ENCODE measurements around the gene ASCC2. TPM values are rescaled to one million over a fixed set of nuclear protein-coding genes. Genes with fewer than 3 reads are reported as not detected.

Gene ASCC2
- total and polyA plus RNA-seq, 12 donors: 26.6 to 87.0 (median 33.5) TPM

DNA sequence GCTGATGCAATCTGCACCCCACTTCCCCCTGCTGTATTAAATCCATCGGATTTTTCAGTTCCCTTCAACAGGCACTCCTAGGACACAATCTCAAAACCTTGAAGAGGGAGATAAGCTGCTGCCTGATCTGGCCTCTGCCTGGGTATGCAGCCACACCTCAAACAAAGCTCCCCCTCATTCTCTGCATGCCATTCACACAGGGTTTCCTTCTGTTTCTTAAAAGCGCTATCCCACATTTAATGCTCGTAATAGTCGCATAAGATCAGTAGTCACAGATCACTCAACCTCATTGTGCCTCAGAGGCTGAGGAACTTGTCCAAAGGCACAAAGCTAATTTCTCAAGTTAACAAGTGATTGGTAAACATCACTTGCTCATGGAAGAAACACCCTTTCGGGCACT lies 36.9 kb downstream of the ASCC2 start:
- peaks cover 11 to 50% (median 32%) of the 10 kb centered on the region in 9 donors for H3K4me1 ChIP-seq
- TF ChIP-seq, protein P1, sequence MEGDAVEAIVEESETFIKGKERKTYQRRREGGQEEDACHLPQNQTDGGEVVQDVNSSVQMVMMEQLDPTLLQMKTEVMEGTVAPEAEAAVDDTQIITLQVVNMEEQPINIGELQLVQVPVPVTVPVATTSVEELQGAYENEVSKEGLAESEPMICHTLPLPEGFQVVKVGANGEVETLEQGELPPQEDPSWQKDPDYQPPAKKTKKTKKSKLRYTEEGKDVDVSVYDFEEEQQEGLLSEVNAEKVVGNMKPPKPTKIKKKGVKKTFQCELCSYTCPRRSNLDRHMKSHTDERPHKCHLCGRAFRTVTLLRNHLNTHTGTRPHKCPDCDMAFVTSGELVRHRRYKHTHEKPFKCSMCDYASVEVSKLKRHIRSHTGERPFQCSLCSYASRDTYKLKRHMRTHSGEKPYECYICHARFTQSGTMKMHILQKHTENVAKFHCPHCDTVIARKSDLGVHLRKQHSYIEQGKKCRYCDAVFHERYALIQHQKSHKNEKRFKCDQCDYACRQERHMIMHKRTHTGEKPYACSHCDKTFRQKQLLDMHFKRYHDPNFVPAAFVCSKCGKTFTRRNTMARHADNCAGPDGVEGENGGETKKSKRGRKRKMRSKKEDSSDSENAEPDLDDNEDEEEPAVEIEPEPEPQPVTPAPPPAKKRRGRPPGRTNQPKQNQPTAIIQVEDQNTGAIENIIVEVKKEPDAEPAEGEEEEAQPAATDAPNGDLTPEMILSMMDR (IDR thresholded peaks at IDR 0.05): no peak
- ATAC-seq (no peak), DNase-seq (no peak)
- intact Hi-C loops (cut with DNase I): loop anchor here in 1 of 10 donors (10.0 kb wide), 1 partner anchor 204 kb away; no protein-coding TSS in a partner anchor
- no peaks in the 10 kb centered on the region for H3K9me3 ChIP-seq
- 62 to 71% methylated on average over 5 of the region's 5 CpGs for WGBS, 2 donors
- no peaks in the 10 kb centered on the region for H3K27me3 ChIP-seq
- peaks cover 0 to 96% (median 38%) of the 10 kb centered on the region in 9 donors for H3K36me3 ChIP-seq
- H3K27ac ChIP-seq: peak overlapping the region in 4 of 10 donors; percentile 19 to 87 (median 24)
- H3K4me3 ChIP-seq: no peak overlapping the region

DNA sequence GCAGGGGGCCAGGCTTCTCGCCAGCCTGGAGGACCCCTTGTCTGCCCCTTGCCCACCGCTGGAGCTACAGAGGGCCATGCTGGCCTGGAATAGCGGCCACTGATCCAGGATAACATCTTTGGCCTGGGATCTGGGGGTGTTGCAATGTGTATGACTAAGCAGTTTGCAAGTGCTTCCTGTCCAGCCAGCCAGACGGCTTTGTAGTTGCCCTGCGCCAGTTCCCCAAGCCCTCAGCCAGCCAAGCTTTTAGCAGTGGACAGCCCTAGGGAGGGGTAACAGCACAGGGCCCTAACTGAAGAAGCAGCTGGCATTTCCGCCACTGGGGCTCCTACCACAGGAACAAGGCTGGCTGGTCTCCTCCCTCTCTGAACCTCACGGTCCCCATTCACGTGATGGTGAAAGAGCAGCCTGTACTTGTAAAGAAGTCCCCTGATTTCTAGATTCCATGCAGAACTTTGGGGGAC lies 38.8 kb downstream of the ASCC2 start:
- 23 to 64% methylated on average over 8 of the region's 8 CpGs for WGBS, 2 donors
- no peaks in the 10 kb centered on the region for H3K9me3 ChIP-seq
- peak overlapping the region; percentile 52 to 94 (median 82) for H3K27ac ChIP-seq
- no peaks in the 10 kb centered on the region for H3K27me3 ChIP-seq
- H3K4me1 ChIP-seq: peaks cover 11 to 49% (median 32%) of the 10 kb centered on the region in 9 donors
- intact Hi-C loops (cut with DNase I): loop anchor here in 1 of 10 donors (2.0 kb wide), 1 partner anchor 18 kb away; no protein-coding TSS in a partner anchor
- peaks cover 0 to 96% (median 27%) of the 10 kb centered on the region in 9 donors for H3K36me3 ChIP-seq
- DNase-seq: peak; percentile 84 to 90
- H3K4me3 ChIP-seq: peak overlapping the region in 4 of 10 donors; percentile 10 to 18 (median 16)
- peak; percentile 95 to 98 (median 97) for ATAC-seq
- TF ChIP-seq, protein P1 (IDR thresholded peaks at IDR 0.05): peak in 3 of 9 donors; percentile 21 to 30 (median 24)

DNA sequence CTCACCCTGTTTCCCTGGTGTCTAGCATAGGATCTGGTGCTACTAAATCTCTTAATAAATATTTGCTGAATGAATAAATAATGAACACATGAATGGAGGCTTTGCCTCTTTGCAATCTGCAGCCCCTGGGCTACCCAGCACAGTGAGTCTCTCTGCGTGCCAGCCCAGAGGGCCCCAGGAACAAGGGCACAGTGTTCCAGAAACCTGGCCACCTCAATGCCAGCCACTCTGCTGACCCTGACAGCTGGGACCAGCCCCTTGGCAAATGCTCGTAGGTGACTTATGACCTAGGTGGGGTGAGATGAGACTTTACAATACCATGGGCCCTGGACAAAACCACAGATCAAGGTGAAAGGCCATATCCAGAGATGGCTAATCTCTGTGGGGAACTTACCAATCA lies 39.3 kb downstream of the ASCC2 start:
- Histone ChIP-seq H3K27me3 (no peaks in the 10 kb centered on the region), H3K4me1 (peaks cover 11 to 44% (median 32%) of the 10 kb centered on the region in 9 donors), H3K36me3 (peaks cover 0 to 94% (median 26%) of the 10 kb centered on the region in 9 donors), H3K27ac (peak overlapping the region; percentile 52 to 94 (median 82)), H3K9me3 (no peaks in the 10 kb centered on the region), H3K4me3 (peak overlapping the region in 4 of 10 donors; percentile 10 to 18 (median 16))
- WGBS, 2 donors: 57 to 98% methylated on average over 2 of the region's 2 CpGs
- ATAC-seq: peak; percentile 14 to 85 (median 55)
- TF ChIP-seq, protein P1 (IDR thresholded peaks at IDR 0.05): no peak
- intact Hi-C loops (cut with DNase I): loop anchor here in 1 of 10 donors (2.0 kb wide), 1 partner anchor 18 kb away; no protein-coding TSS in a partner anchor
- peak in 1 of 2 donors; percentile 36 for DNase-seq

DNA sequence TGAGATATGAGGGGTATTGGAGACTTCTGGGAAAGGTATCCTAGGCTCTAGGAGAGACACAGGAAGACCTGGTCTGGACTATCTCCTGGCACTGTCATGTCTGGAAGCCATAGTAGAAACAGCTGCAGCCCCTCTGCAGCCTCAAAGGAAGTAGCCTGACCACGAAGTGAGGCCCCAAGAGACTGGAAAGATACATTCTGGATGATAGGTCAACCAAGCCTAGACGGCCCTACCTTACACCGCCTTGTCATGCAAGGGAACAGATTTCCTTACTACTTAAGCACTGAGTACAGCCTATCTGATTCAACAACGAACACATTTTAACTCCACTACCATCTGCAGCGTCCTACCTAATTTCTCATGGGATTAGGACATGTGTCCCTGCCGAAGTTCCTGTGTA lies 39.8 kb downstream of the ASCC2 start:
- Histone ChIP-seq H3K4me3 (no peak overlapping the region), H3K27me3 (no peaks in the 10 kb centered on the region), H3K27ac (peak overlapping the region in 9 of 10 donors; percentile 77 to 94 (median 85)), H3K4me1 (peaks cover 11 to 43% (median 32%) of the 10 kb centered on the region in 9 donors), H3K9me3 (no peaks in the 10 kb centered on the region), H3K36me3 (peaks cover 0 to 94% (median 28%) of the 10 kb centered on the region in 9 donors)
- ATAC-seq (peak in 1 of 8 donors; percentile 1), DNase-seq (no peak)
- TF ChIP-seq, protein P1 (IDR thresholded peaks at IDR 0.05): no peak
- WGBS, 2 donors: 63 to 86% methylated on average over 6 of the region's 6 CpGs
- intact Hi-C loops (cut with DNase I): loop anchor here in 1 of 10 donors (2.0 kb wide), 1 partner anchor 18 kb away; no protein-coding TSS in a partner anchor

Measured in heart right ventricle (tissue), 16 donors.